Islet precursor cell (in vitro differentiated cells): ENCODE results near the gene ERMP1.
"Not testable (repeated sequence)": the region's sequence is repeated elsewhere in the genome, so short reads cannot be mapped to it uniquely, and the experiment has no call there.

Experiments
- DNase-seq: peaks from one replicate; pipeline ENCODE4 v3.0.0-alpha.2; 2018

ERMP1 gene

DNA sequence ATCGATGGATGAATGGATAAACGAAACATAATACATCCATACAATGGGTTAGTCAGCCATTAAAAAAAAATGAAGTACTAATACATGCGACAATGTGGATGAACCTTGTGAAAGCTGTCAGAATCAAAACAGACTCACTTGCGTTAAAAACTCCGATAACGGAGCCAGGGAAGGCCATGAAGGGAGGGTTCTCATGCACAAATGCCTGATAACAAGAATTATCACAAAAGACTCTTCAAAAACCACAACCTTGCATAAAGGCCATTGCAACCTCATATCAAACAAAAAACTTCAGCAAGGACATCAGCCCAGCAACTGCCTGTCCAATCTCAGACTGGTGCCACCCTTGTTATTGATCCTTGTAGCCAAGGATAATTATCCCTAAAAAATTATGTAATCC, 13.7 kb downstream of the ERMP1 start:
- DNase-seq = no peak

DNA sequence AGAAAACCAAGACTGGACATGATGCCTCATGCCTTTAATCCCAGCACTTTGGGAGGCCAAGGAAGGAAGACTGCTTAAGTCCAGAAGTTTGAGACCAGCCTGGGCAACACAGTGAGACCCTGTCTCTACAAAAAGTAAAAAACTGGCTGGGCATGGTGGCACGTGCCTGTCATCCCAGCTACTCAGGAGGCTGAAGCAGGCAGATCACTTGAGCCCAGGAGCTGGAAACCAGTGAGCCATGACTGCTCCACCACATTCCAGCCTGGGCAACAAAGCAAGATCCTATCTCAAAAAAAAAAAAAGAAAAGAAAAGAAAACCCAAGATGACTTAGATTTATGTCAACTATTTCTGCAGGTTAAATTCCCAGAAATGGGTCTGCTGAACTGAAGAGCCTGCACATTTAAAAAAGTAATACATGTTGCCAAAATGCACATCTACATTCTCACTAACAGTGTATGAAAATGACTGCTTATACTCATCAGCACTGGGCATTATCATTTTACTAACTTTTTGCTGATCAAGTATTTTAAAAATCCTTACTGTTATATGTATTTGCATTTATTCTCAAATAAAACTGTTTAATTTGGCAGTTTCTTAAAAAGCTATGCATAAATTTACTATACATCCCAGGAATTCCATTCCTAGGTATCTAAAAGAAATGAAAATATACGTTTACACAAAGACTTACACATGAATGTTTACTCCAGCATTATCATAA, 14.3 kb downstream of the ERMP1 start:
- peak; percentile 61 for DNase-seq

DNA sequence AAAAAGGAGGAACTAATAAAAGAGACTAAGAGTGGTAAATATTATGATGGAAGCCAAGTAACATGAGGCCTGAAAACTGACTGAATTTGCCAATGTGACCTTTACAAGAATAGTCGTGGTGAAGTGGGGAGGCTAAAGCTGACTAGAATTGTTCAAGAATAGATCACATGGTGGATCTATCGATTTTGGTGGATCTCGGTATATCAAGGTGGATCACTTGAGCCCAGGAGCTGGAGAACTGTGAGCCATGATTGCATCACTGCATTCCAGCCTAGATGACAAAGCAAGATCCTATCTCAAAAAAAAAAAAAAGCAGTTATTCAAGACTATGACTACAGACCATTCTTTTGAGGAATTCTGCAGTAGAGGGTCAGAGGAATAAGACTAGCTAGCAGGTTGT, 15.1 kb downstream of the ERMP1 start:
- DNase-seq = peak; percentile 65

DNA sequence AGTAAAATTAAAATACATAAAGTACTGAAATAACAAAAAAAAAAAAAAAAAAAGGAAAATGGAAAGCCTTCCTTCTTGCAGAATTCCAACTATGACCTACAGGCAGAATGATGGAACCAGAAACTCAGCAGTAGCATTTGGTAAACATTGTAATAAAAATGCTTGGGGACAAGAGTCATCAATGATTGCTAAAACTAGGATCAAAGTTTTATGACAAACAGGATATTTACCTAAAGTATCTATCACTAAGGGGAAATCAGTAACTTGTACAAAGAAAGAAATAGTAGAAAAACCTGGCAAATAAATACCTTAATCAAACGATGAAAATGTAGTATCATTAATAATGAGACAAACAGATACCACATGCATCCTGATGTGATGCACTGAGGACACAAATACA, 17.5 kb downstream of the ERMP1 start:
- no peak for DNase-seq

- DNase-seq = no peak
These were observed 19.1 kb downstream of the ERMP1 start for GRCh38 chr9:5813824-5814223.

- DNase-seq = no peak
These were observed 21.2 kb downstream of the ERMP1 start for GRCh38 chr9:5811751-5812150.

- DNase-seq = no peak
These were observed 27.4 kb downstream of the ERMP1 start for GRCh38 chr9:5805478-5805877.

DNA sequence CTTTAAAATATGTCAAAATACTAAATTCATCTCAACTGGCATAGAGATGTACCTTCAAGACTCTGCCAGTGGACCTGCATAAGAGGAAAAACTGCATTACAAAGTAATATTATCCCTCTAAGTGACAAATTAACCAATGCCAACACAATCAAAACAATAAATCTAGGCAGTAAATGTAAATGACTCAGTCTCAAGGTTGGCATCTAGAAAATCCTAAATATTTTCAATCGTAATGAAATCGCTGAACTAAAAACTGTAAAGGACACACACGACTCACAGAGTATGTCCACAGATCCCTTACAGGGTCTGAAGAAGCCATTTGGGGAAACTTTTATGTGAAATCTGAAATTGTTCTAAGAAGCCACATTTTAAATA, 31.2 kb downstream of the ERMP1 start:
- DNase-seq = no peak

GRCh38 chr9:5800969-5801738, 31.8 kb downstream of the ERMP1 start:
- DNase-seq = no peak

- DNase-seq = not testable (repeated sequence)
These were observed 32.5 kb downstream of the ERMP1 start for GRCh38 chr9:5800378-5800777.

- DNase-seq = no peak
These were observed 33.6 kb downstream of the ERMP1 start for GRCh38 chr9:5799314-5799713.

GRCh38 chr9:5798581-5798980, 34.3 kb downstream of the ERMP1 start:
- no peak for DNase-seq

DNA sequence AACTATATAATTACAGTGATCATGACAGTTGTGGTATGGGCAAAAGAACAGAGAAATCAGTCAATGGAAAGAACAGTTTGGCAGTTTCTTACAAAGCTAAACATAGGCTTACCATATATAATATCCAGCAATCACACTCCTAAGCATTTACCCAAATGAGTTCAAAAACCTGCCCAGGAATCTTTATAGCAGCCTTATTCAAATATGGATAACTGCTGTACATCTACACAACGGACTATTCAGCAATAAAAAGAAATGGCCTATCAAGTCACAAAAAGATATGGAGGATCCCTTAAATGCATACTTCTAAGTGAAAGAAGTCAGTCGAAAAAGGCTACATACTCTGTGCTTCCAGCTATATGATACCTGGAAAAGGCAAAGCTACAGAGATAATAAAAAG, 36.6 kb downstream of the ERMP1 start:
- no peak for DNase-seq

GRCh38 chr9:5793812-5794211, 39.1 kb downstream of the ERMP1 start:
- no peak for DNase-seq

GRCh38 chr9:5791870-5792269, 41.0 kb downstream of the ERMP1 start:
- no peak for DNase-seq

DNA sequence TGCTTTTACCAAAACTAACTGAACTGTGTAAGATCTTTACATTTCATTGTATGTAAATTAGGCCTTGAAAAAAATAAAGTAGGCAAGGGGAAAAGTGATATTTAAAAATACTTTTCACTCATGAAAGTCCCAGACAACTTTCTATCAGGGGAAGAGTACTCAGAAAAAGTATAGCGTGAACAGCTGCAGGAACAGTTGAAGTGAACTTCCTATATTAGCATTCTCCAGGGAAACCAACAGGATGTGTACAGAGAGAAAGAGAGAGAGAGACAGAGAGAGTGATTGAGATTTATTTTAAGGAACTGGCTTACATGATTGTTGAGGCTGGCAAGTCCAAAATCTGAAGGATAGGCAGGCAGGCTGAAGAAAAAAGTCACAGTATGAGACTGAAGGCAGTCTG, 42.0 kb downstream of the ERMP1 start:
- DNase-seq = no peak

- no peak for DNase-seq
These were observed 43.4 kb downstream of the ERMP1 start for GRCh38 chr9:5789489-5789888.

- no peak for DNase-seq
These were observed 45.1 kb downstream of the ERMP1 start for GRCh38 chr9:5787759-5788302.

DNA sequence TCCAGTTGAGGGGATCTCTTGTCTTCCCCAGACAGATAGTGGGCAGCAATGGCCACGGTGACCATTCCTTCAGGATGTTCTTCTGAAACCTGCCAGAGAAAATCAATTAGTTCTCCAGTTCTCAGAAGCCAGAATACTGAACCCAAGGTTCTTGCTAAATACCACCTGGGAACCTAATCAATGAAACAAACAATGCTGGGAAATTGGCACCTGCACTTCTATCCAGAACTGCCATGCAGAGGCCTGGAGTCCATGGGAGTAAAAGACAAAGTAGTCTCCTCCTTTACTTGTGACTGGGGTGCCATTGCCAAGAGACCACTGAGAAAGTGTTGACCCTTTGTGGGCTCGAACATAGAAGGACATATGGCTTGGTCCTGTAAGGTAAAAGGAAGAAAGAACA, 45.7 kb downstream of the ERMP1 start:
- DNase-seq = no peak

- DNase-seq = peak; percentile 72
These were observed 46.4 kb downstream of the ERMP1 start for GRCh38 chr9:5786370-5787127.

DNA sequence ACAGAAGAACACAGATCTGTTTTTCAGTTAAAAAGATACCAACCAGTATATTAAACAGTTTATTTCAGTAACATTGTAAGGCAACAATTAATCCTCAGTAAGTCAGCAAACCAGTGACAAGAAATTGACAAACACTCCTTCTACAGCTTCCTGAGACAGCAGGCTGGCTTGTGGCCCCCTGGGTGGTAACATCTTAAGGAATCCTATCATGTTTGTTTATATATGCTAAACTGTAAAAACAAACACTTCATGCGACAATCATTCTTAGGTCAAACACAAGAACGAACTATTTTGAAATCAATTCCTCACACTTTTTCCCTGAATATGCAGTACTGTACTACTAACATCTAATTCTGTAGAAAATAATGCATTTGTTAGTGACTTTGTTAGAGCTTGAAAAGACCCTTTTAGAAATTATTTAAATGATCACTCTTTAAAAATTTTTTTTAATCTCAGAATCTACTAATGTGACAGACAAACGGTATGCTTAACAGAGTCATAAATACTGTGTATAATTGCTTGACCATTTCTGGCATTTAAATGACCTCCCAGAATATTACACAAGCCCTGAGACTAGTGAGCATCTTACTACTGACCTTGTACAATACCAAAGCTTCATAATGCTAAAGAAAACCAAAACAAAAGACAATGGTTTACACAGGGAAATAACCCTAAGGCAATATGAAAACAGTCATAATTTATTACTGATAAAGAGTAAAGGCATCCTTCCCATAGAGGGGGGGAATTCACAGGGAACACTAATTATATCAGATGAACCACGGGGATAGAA, 48.2 kb downstream of the ERMP1 start:
- DNase-seq = no peak

- DNase-seq = no peak
These were observed 48.9 kb downstream of the ERMP1 start for GRCh38 chr9:5783982-5784381.

- DNase-seq = not testable (repeated sequence)
These were observed 49.5 kb downstream of the ERMP1 start for GRCh38 chr9:5783420-5783819.
